Measurements from ENCODE around the gene TMEM140. TPM values are rescaled to one million over a fixed set of nuclear protein-coding genes. Genes with fewer than 3 reads are reported as not detected.
A peak's percentile ranks its signal among the peaks of the same experiment; 100 is the strongest.
"Not testable (repeated sequence)": the region's sequence is repeated elsewhere in the genome, so short reads cannot be mapped to it uniquely, and the experiment has no call there.

The TMEM140 gene
- total RNA-seq, 8 experiments from 2014 or later: 4.7 to 18.5 (median 11.4) TPM

GRCh38 chr7:135205850-135206249 lies 58.0 kb downstream of the TMEM140 start:
- no peak overlapping the region for H3K4me3 ChIP-seq

GRCh38 chr7:135206941-135207391 lies 59.1 kb downstream of the TMEM140 start:
- peaks cover 3% of the 10 kb centered on the region in 2 donors for H3K4me1 ChIP-seq (replicated peaks in 1 of 2)
- in situ Hi-C loops (cut with MboI; ENCODE audit: low pct_unique_long_range_greater_than_20kb in 2 of 9, low sequenced_read_pairs in 9 of 9, unreplicated experiment in 9 of 9): no loop called here
- H3K4me3 ChIP-seq: no peak overlapping the region
- ATAC-seq (replicated peaks in 6 of 8): no peak
- H3K27ac ChIP-seq: no peak overlapping the region
- 71 to 90% (median 81%) methylated on average over 3 to 7 of the region's 7 CpGs; no CpG with 5 or more reads in 3 of the 10 experiments for WGBS, 10 experiments

More at GRCh38 chr7:135205850-135206249, 58.0 kb downstream of the TMEM140 start:
- ATAC-seq (replicated peaks in 6 of 8): no peak
- H3K27ac ChIP-seq: no peak overlapping the region
- 40 to 100% (median 80%) methylated on average over 1 to 8 of the region's 8 CpGs; no CpG with 5 or more reads in 4 of the 10 experiments for WGBS, 10 experiments
- H3K4me1 ChIP-seq (replicated peaks in 1 of 2): peaks cover 3% of the 10 kb centered on the region in 2 donors
- in situ Hi-C loops (cut with MboI; ENCODE audit: low pct_unique_long_range_greater_than_20kb in 2 of 9, low sequenced_read_pairs in 9 of 9, unreplicated experiment in 9 of 9): no loop called here

- WGBS, 10 experiments: 45 to 96% (median 75%) methylated on average over 2 to 7 of the region's 8 CpGs; no CpG with 5 or more reads in 5 of the 10 experiments
- peaks cover 3% of the 10 kb centered on the region in 2 donors for H3K4me1 ChIP-seq (replicated peaks in 1 of 2)
- no peak for ATAC-seq (replicated peaks in 6 of 8)
- H3K4me3 ChIP-seq: no peak overlapping the region
- in situ Hi-C loops (cut with MboI; ENCODE audit: low pct_unique_long_range_greater_than_20kb in 2 of 9, low sequenced_read_pairs in 9 of 9, unreplicated experiment in 9 of 9): no loop called here
- no peak overlapping the region for H3K27ac ChIP-seq
Observed at GRCh38 chr7:135207406-135208101, 59.7 kb downstream of the TMEM140 start.

GRCh38 chr7:135208102-135208793 lies 60.4 kb downstream of the TMEM140 start:
- Histone ChIP-seq H3K4me3 (no peak overlapping the region), H3K27ac (no peak overlapping the region), H3K4me1 (replicated peaks in 1 of 2) (peaks cover 3% of the 10 kb centered on the region in 2 donors)
- in situ Hi-C loops (cut with MboI; ENCODE audit: low pct_unique_long_range_greater_than_20kb in 2 of 9, low sequenced_read_pairs in 9 of 9, unreplicated experiment in 9 of 9): no loop called here
- WGBS, 10 experiments: 26 to 73% (median 69%) methylated on average over 2 to 5 of the region's 6 CpGs; no CpG with 5 or more reads in 5 of the 10 experiments
- no peak for ATAC-seq (replicated peaks in 6 of 8)

- 75 to 97% (median 92%) methylated on average over 3 to 7 of the region's 7 CpGs; no CpG with 5 or more reads in 1 of the 10 experiments for WGBS, 10 experiments
- H3K4me1 ChIP-seq (replicated peaks in 1 of 2): peaks cover 3% of the 10 kb centered on the region in 2 donors
- ATAC-seq (replicated peaks in 6 of 8): no peak
- H3K27ac ChIP-seq: no peak overlapping the region
- in situ Hi-C loops (cut with MboI; ENCODE audit: low pct_unique_long_range_greater_than_20kb in 2 of 9, low sequenced_read_pairs in 9 of 9, unreplicated experiment in 9 of 9): no loop called here
- H3K4me3 ChIP-seq: no peak overlapping the region
Observed at GRCh38 chr7:135209225-135209834, 61.5 kb downstream of the TMEM140 start.

GRCh38 chr7:135210888-135211178 lies 63.0 kb downstream of the TMEM140 start:
- ATAC-seq (replicated peaks in 6 of 8): peak in 3 of 8 experiments; percentile 20 to 30 (median 23)
- peak overlapping the region; percentile 72 to 83 for H3K27ac ChIP-seq
- peak overlapping the region; percentile 66 to 78 (median 72) for H3K4me3 ChIP-seq
- WGBS, 10 experiments: 0 to 4% (median 0%) methylated on average over 4 to 7 of the region's 13 CpGs; no CpG with 5 or more reads in 6 of the 10 experiments
- peaks cover 3% of the 10 kb centered on the region in 2 donors for H3K4me1 ChIP-seq (replicated peaks in 1 of 2)
- in situ Hi-C loops (cut with MboI; ENCODE audit: low pct_unique_long_range_greater_than_20kb in 2 of 9, low sequenced_read_pairs in 9 of 9, unreplicated experiment in 9 of 9): no loop called here

GRCh38 chr7:135211179-135211945 lies 63.5 kb downstream of the TMEM140 start, which contains the start of gene WDR91:
Gene WDR91 (minus strand): TSS chr7:135211526. CDS start chr7:135211502, 24 bp downstream.
- WGBS, 10 experiments: 0% methylated on average over 4 to 5 of the region's 82 CpGs; no CpG with 5 or more reads in 7 of the 10 experiments
- ATAC-seq (replicated peaks in 6 of 8): peak; percentile 80 to 94 (median 92)
- Histone ChIP-seq H3K4me3 (peak within 1 kb of the TSS; percentile 66 to 78 (median 72)), H3K4me1 (replicated peaks in 1 of 2) (peaks cover 3% of the 10 kb centered on the region in 2 donors), H3K27ac (peak within 1 kb of the TSS; percentile 74 to 83)
- in situ Hi-C loops (cut with MboI; ENCODE audit: low pct_unique_long_range_greater_than_20kb in 2 of 9, low sequenced_read_pairs in 9 of 9, unreplicated experiment in 9 of 9): no loop called here

- in situ Hi-C loops (cut with MboI; ENCODE audit: low pct_unique_long_range_greater_than_20kb in 2 of 9, low sequenced_read_pairs in 9 of 9, unreplicated experiment in 9 of 9); H3K4me1 ChIP-seq (replicated peaks in 1 of 2): not testable (repeated sequence)
- Histone ChIP-seq H3K4me3 (peak overlapping the region; percentile 66 to 78 (median 72)), H3K27ac (peak overlapping the region; percentile 44 to 74)
- WGBS, 10 experiments: 2 to 81% (median 32%) methylated on average over 2 to 18 of the region's 30 CpGs; no CpG with 5 or more reads in 1 of the 10 experiments
- peak in 1 of 8 experiments; percentile 1 for ATAC-seq (replicated peaks in 6 of 8)
Observed at GRCh38 chr7:135211946-135212685, 64.2 kb downstream of the TMEM140 start.

- 57 to 100% (median 90%) methylated on average over 1 to 2 of the region's 2 CpGs; no CpG with 5 or more reads in 5 of the 10 experiments for WGBS, 10 experiments
- ATAC-seq (replicated peaks in 6 of 8): no peak
- in situ Hi-C loops (cut with MboI; ENCODE audit: low pct_unique_long_range_greater_than_20kb in 2 of 9, low sequenced_read_pairs in 9 of 9, unreplicated experiment in 9 of 9): no loop called here
- Histone ChIP-seq H3K27ac (no peak overlapping the region), H3K4me1 (replicated peaks in 1 of 2) (peaks cover 0 to 3% of the 10 kb centered on the region in 2 donors), H3K4me3 (no peak overlapping the region)
Observed at GRCh38 chr7:135213831-135214230, 66.0 kb downstream of the TMEM140 start.

- no peak overlapping the region for H3K4me3 ChIP-seq
- peaks cover 0 to 3% of the 10 kb centered on the region in 2 donors for H3K4me1 ChIP-seq (replicated peaks in 1 of 2)
- in situ Hi-C loops (cut with MboI; ENCODE audit: low pct_unique_long_range_greater_than_20kb in 2 of 9, low sequenced_read_pairs in 9 of 9, unreplicated experiment in 9 of 9): no loop called here
- no peak for ATAC-seq (replicated peaks in 6 of 8)
- H3K27ac ChIP-seq: no peak overlapping the region
- 71 to 100% (median 100%) methylated on average over 1 to 3 of the region's 4 CpGs; no CpG with 5 or more reads in 1 of the 10 experiments for WGBS, 10 experiments
Observed at GRCh38 chr7:135215180-135215579, 67.3 kb downstream of the TMEM140 start.

GRCh38 chr7:135215698-135216097 lies 67.8 kb downstream of the TMEM140 start:
- 32 to 88% (median 69%) methylated on average over 2 to 3 of the region's 3 CpGs; no CpG with 5 or more reads in 3 of the 10 experiments for WGBS, 10 experiments
- no peak overlapping the region for H3K4me3 ChIP-seq
- in situ Hi-C loops (cut with MboI; ENCODE audit: low pct_unique_long_range_greater_than_20kb in 2 of 9, low sequenced_read_pairs in 9 of 9, unreplicated experiment in 9 of 9): no loop called here
- no peak for ATAC-seq (replicated peaks in 6 of 8)
- no peaks in the 10 kb centered on the region for H3K4me1 ChIP-seq (replicated peaks in 1 of 2)
- no peak overlapping the region for H3K27ac ChIP-seq

All from motor neuron (in vitro differentiated cells).